Measurements from ENCODE around the gene PTPRR. TPM values are rescaled to one million over a fixed set of nuclear protein-coding genes. Genes with fewer than 3 reads are reported as not detected.

The PTPRR gene
- total RNA-seq, 1 experiment from 2014 or later: 0.46 TPM

- ATAC-seq: no peak
- Mint-ChIP-seq H3K27ac (no peak overlapping the region), H3K9me3 (peaks cover 14% of the 10 kb centered on the region)
These were observed 98.1 kb downstream of the PTPRR start for GRCh38 chr12:70822412-70822811.

GRCh38 chr12:70815971-70816391, 104.6 kb downstream of the PTPRR start:
- Mint-ChIP-seq H3K4me1 (peaks cover 20% of the 10 kb centered on the region), H3K4me3 (no peak overlapping the region), H3K9me3 (peaks cover 25% of the 10 kb centered on the region), H3K36me3 (0 out of 2 replicates have a peak, but pooled peaks cover 3% of the 10 kb centered on the region), H3K27ac (no peak overlapping the region), H3K27me3 (ENCODE audit: low read depth) (no peaks in the 10 kb centered on the region)
- CTCF ChIA-PET: no interaction called here
- TF ChIP-seq ZNF671 (CRISPR knock-in tag; IDR thresholded peaks at IDR 0.05) (no peak), TCF7 (CRISPR knock-in tag; IDR thresholded peaks at IDR 0.05; ENCODE audit: low read depth) (no peak), GRHL2 (CRISPR knock-in tag; IDR thresholded peaks at IDR 0.05; ENCODE audit: insufficient replicate concordance, severe bottlenecking) (no peak)
- DNase-seq (ENCODE audit: low spot score) (no peak), ATAC-seq (no peak)
- POLR2A ChIA-PET: no interaction called here

More at GRCh38 chr12:70822412-70822811, 98.1 kb downstream of the PTPRR start:
- TF ChIP-seq JAZF1 (CRISPR knock-in tag; IDR thresholded peaks at IDR 0.05): no peak
- no peak for TF ChIP-seq ZBTB43 (CRISPR knock-in tag; IDR thresholded peaks at IDR 0.05)
- TF ChIP-seq GRHL2 (CRISPR knock-in tag; IDR thresholded peaks at IDR 0.05; ENCODE audit: insufficient replicate concordance, severe bottlenecking): no peak
- no peak for TF ChIP-seq SMAD4 (CRISPR knock-in tag; IDR thresholded peaks at IDR 0.05)
- TF ChIP-seq OVOL2 (CRISPR knock-in tag; IDR thresholded peaks at IDR 0.05; ENCODE audit: borderline replicate concordance): no peak
- TF ChIP-seq JUN (CRISPR knock-in tag; IDR thresholded peaks at IDR 0.05): no peak
- no peak for TF ChIP-seq USF1 (CRISPR knock-in tag; IDR thresholded peaks at IDR 0.05)
- no peaks in the 10 kb centered on the region; the same call in 1 of the 2 replicates for H3K27me3 Mint-ChIP-seq (ENCODE audit: low read depth)
- H3K4me1 Mint-ChIP-seq: peaks cover 13% of the 10 kb centered on the region
- H3K36me3 Mint-ChIP-seq: 0 out of 2 replicates have a peak, but pooled peaks cover 3% of the 10 kb centered on the region
- ChIA-PET CTCF (interaction anchor here (1.0 kb wide), 1 partner anchor 89 kb away, joined by 6 read pairs; no protein-coding TSS in a partner anchor), POLR2A (no interaction called here)
- no peak for DNase-seq (ENCODE audit: low spot score)
- no peak overlapping the region for H3K4me3 Mint-ChIP-seq

DNA sequence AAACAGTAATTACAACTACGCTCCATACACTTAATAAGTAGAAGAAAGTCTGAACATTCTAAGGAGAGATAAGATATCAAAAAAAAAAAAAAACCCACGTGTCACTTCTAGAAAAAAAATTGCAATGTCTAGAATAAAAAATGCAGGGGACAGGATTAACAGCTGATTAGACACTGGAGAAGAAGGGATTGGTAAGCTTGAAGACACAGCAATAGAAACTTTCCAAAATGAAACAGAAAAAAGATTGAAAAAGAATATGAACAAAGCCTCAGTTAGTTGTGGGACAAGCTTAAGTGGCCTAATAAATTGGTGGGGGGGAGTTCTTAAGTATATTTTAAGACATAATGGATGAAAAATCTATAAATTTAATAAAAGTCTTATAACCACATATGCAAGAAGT, 105.5 kb downstream of the PTPRR start:
- no peaks in the 10 kb centered on the region for H3K36me3 Mint-ChIP-seq
- no peaks in the 10 kb centered on the region for H3K27me3 Mint-ChIP-seq (ENCODE audit: low read depth)
- no peak overlapping the region for H3K27ac Mint-ChIP-seq
- H3K9me3 Mint-ChIP-seq: peaks cover 20% of the 10 kb centered on the region
- no peak for DNase-seq (ENCODE audit: low spot score)
- H3K4me1 Mint-ChIP-seq: peaks cover 27% of the 10 kb centered on the region
- no peak overlapping the region for H3K4me3 Mint-ChIP-seq
- no peak for ATAC-seq
- CTCF ChIA-PET: interaction anchor here (1.1 kb wide), 1 partner anchor 9 kb away, joined by 3 read pairs; no protein-coding TSS in a partner anchor
- POLR2A ChIA-PET: no interaction called here
- TF ChIP-seq SMAD3 (CRISPR knock-in tag; IDR thresholded peaks at IDR 0.05; ENCODE audit: borderline replicate concordance) (no peak), ZNF423 (CRISPR knock-in tag; IDR thresholded peaks at IDR 0.05) (no peak), NR1H2 (CRISPR knock-in tag; IDR thresholded peaks at IDR 0.05) (no peak), FOXP1 (CRISPR knock-in tag; IDR thresholded peaks at IDR 0.05; ENCODE audit: borderline replicate concordance) (no peak), KAT7 (CRISPR knock-in tag; IDR thresholded peaks at IDR 0.05; ENCODE audit: borderline replicate concordance) (no peak), RELA (CRISPR knock-in tag; IDR thresholded peaks at IDR 0.05; ENCODE audit: borderline replicate concordance) (no peak), SP1 (CRISPR knock-in tag; conservative IDR thresholded peaks at IDR 0.05) (no peak), GTF2I (CRISPR knock-in tag; conservative IDR thresholded peaks at IDR 0.05) (no peak), PREB (CRISPR knock-in tag; IDR thresholded peaks at IDR 0.05; ENCODE audit: borderline replicate concordance) (no peak), ZNF219 (CRISPR knock-in tag; IDR thresholded peaks at IDR 0.05; ENCODE audit: borderline replicate concordance) (no peak), TEAD1 (CRISPR knock-in tag; IDR thresholded peaks at IDR 0.05) (no peak), GRHL2 (CRISPR knock-in tag; IDR thresholded peaks at IDR 0.05; ENCODE audit: insufficient replicate concordance, severe bottlenecking) (no peak), NFATC4 (CRISPR knock-in tag; IDR thresholded peaks at IDR 0.05) (no peak), USF1 (CRISPR knock-in tag; IDR thresholded peaks at IDR 0.05) (no peak)
- TF ChIP-seq, protein P1, sequence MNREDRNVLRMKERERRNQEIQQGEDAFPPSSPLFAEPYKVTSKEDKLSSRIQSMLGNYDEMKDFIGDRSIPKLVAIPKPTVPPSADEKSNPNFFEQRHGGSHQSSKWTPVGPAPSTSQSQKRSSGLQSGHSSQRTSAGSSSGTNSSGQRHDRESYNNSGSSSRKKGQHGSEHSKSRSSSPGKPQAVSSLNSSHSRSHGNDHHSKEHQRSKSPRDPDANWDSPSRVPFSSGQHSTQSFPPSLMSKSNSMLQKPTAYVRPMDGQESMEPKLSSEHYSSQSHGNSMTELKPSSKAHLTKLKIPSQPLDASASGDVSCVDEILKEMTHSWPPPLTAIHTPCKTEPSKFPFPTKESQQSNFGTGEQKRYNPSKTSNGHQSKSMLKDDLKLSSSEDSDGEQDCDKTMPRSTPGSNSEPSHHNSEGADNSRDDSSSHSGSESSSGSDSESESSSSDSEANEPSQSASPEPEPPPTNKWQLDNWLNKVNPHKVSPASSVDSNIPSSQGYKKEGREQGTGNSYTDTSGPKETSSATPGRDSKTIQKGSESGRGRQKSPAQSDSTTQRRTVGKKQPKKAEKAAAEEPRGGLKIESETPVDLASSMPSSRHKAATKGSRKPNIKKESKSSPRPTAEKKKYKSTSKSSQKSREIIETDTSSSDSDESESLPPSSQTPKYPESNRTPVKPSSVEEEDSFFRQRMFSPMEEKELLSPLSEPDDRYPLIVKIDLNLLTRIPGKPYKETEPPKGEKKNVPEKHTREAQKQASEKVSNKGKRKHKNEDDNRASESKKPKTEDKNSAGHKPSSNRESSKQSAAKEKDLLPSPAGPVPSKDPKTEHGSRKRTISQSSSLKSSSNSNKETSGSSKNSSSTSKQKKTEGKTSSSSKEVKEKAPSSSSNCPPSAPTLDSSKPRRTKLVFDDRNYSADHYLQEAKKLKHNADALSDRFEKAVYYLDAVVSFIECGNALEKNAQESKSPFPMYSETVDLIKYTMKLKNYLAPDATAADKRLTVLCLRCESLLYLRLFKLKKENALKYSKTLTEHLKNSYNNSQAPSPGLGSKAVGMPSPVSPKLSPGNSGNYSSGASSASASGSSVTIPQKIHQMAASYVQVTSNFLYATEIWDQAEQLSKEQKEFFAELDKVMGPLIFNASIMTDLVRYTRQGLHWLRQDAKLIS (CRISPR knock-in tag; IDR thresholded peaks at IDR 0.05; ENCODE audit: borderline replicate concordance): no peak
- TF ChIP-seq, protein P2, sequence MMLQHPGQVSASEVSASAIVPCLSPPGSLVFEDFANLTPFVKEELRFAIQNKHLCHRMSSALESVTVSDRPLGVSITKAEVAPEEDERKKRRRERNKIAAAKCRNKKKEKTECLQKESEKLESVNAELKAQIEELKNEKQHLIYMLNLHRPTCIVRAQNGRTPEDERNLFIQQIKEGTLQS (CRISPR knock-in tag; conservative IDR thresholded peaks at IDR 0.05): no peak
- TF ChIP-seq, protein P3, sequence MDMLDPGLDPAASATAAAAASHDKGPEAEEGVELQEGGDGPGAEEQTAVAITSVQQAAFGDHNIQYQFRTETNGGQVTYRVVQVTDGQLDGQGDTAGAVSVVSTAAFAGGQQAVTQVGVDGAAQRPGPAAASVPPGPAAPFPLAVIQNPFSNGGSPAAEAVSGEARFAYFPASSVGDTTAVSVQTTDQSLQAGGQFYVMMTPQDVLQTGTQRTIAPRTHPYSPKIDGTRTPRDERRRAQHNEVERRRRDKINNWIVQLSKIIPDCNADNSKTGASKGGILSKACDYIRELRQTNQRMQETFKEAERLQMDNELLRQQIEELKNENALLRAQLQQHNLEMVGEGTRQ (CRISPR knock-in tag; IDR thresholded peaks at IDR 0.05): no peak

All from WTC11 (cell line).